K562 (cell line): Measurements from ENCODE around the gene CLIC1. TPM values are rescaled to one million over a fixed set of nuclear protein-coding genes. Genes with fewer than 3 reads are reported as not detected.
A peak's percentile ranks its signal among the peaks of the same experiment; 100 is the strongest.

Source experiments
- ATAC-seq: fragments of 200-7000 bp; cut with Tn5 transposase; 3 replicates; pipeline ENCODE4 v1.9.1; 2020; ENCODE audit warnings: moderate library complexity
- BruUV-seq: library from RNA; stranded (reverse); fragments of 400-500 nt; replicated peaks from 2 replicates; lab custom pipeline; 2021; lab: Mats Ljungman, UMichigan
- CTCF ChIA-PET: fragments of 300-600 bp; formaldehyde crosslinking; extraction: SDS; loops from one replicate; lab custom pipeline; 2021; ENCODE audit warnings: low intra/inter-chr PET ratio; lab: Yijun Ruan, JAX
- POLR2A ChIA-PET: fragments of 300-600, 350-650 bp; sonication (Branson Sonifier 250); formaldehyde crosslinking; extraction: SDS; loops from one replicate; lab custom pipeline; 2021; ENCODE audit warnings: antibody characterized with exemption, inconsistent platforms; lab: Yijun Ruan, JAX
- DNase-seq, 4 experiments: peaks; one replicate each; pipeline versions ENCODE4 v3.0.0 to v3.0.0-alpha.2; 2011 to 2018; ENCODE audit warnings: low spot score in 3 of 4, mixed read lengths in 3 of 4; ENCODE audit errors: extremely low read depth in 1 of 4
- FAIRE-seq: peaks from 2 replicates; lab custom pipeline; 2011; peaks lifted over from hg19 to GRCh38; lab: Jason Lieb, UNC
- H2AFZ ChIP-seq: 2 replicates; pipeline ENCODE4 v1.6.0; 2011; ENCODE audit warnings: low read depth, low read length, control low read depth, inconsistent platforms
- H3K27ac ChIP-seq: fragments of 200-600 bp; 3 replicates; pipeline ENCODE4 v1.8.0; 2011; ENCODE audit warnings: low read depth, mild to moderate bottlenecking, control low read depth, inconsistent platforms, low read length, moderate library complexity, mixed read lengths; ENCODE audit errors: extremely low read depth
- H3K27me3 ChIP-seq, 2 experiments: fragments of 300-600 bp in 1 of 2; 2 replicates in 1 of 2; 3 replicates in 1 of 2; pipeline versions ENCODE4 v1.6.0 to v1.8.0; 2011; ENCODE audit warnings: inconsistent platforms in 2 of 2, low read length in 2 of 2, mild to moderate bottlenecking in 1 of 2, mixed read lengths in 1 of 2, moderate library complexity in 1 of 2; ENCODE audit not compliant: control insufficient read depth in 2 of 2, insufficient read depth in 2 of 2
- H3K36me3 ChIP-seq: fragments of 300-600 bp; 3 replicates; pipeline ENCODE4 v1.8.0; 2011; ENCODE audit warnings: mild to moderate bottlenecking, low read length, inconsistent platforms; ENCODE audit not compliant: control insufficient read depth, insufficient read depth
- H3K4me1 ChIP-seq, 2 experiments: fragments of 200-600 bp in 1 of 2; replicated peaks in 1 of 2; 2 replicates in 1 of 2; 3 replicates in 1 of 2; pipeline versions ENCODE4 v1.5.1 to v1.8.0; 2011; ENCODE audit warnings: inconsistent platforms in 2 of 2, low read length in 2 of 2, mild to moderate bottlenecking in 1 of 2, mixed read lengths in 1 of 2, moderate library complexity in 1 of 2; ENCODE audit not compliant: control insufficient read depth in 2 of 2, insufficient read depth in 2 of 2
- H3K4me2 ChIP-seq: 2 replicates; pipeline ENCODE4 v1.6.1; 2011; ENCODE audit warnings: low read length, control low read depth, inconsistent platforms, mixed read lengths; ENCODE audit not compliant: insufficient read depth
- H3K4me3 ChIP-seq: fragments of 200-600 bp; sonication (generic), shearing (Covaris generic); 2 replicates; pipeline ENCODE4 v1.5.1; 2016; ENCODE audit warnings: control low read depth, inconsistent platforms
- H3K79me2 ChIP-seq: fragments of 200-600 bp; 3 replicates; pipeline ENCODE4 v1.8.0; 2011; ENCODE audit warnings: low read length, inconsistent platforms; ENCODE audit not compliant: control insufficient read depth, insufficient read depth
- H3K9ac ChIP-seq, 2 experiments: 2 replicates each; pipeline versions ENCODE4 v1.6.0 to v1.6.1; 2011; ENCODE audit warnings: low read depth in 2 of 2, low read length in 2 of 2, control low read depth in 1 of 2, inconsistent platforms in 1 of 2, mild to moderate bottlenecking in 1 of 2, mixed read lengths in 1 of 2; ENCODE audit not compliant: insufficient read depth in 1 of 2
- H3K9me1 ChIP-seq: one replicate; pipeline ENCODE4 v1.6.0; 2011; ENCODE audit warnings: inconsistent platforms, mild to moderate bottlenecking, low read length, moderate library complexity; ENCODE audit not compliant: control insufficient read depth, insufficient read depth
- H3K9me3 ChIP-seq: replicated peaks from 2 replicates; pipeline ENCODE4 v1.5.1; 2011; ENCODE audit warnings: low read depth, low read length, inconsistent platforms; ENCODE audit not compliant: control insufficient read depth, insufficient read depth
- H4K20me1 ChIP-seq: replicated peaks from 2 replicates; pipeline ENCODE4 v1.6.1; 2011; ENCODE audit warnings: low read length, inconsistent platforms, mixed read lengths; ENCODE audit not compliant: control insufficient read depth, insufficient read depth
- PCBP2 ChIP-seq: fragments of 200-400 bp; formaldehyde crosslinking; IDR thresholded peaks from 2 replicates; pipeline ENCODE4 v1.6.1; 2018; ENCODE audit warnings: low read length, low read depth, mild to moderate bottlenecking, moderate library complexity; ENCODE audit not compliant: poor library complexity, severe bottlenecking
- RB1 ChIP-seq: fragments of 450-650 bp; IDR thresholded peaks from 2 replicates; pipeline ENCODE4 v1.6.1; 2017; ENCODE audit warnings: low read depth, mild to moderate bottlenecking
- ZFP36 ChIP-seq: fragments of 150-350 bp; IDR thresholded peaks from 2 replicates; pipeline ENCODE4 v1.6.1; 2018; ENCODE audit warnings: low read length, low read depth; ENCODE audit not compliant: partially characterized antibody
- WGBS: fragments of 100-300 bp; shearing (Covaris generic); methylation state at CpG from one replicate; pipeline ENCODE4 v1.1.6; 2016; ENCODE audit warnings: low coverage, mixed read lengths; ENCODE audit not compliant: insufficient coverage; ENCODE audit errors: missing lambda C conversion rate; 5-methylcytosine and 5-hydroxymethylcytosine counted together
- in situ Hi-C: fragments of 300-500 bp; cut with MboI; formaldehyde crosslinking; loops from 4 replicates; pipeline ENCODE4 v1.15.0; 2018; ENCODE audit warnings: inconsistent platforms, mixed read lengths
- intact Hi-C: fragments of 100-400 bp; cut with micrococcal nuclease; formaldehyde crosslinking; loops from 2 replicates; pipeline ENCODE4 v1.14.2; 2022
- polyA plus RNA-seq, 8 experiments: library from polyadenylated mRNA; depleted of rRNA in 4 of 8; stranded (reverse) in 5 of 8; unstranded in 3 of 8; fragments of >200 nt; fragmentation: Nextera tagmentation in 2 of 8; fragmentation: Illumina TruSeq in 1 of 8; extraction: Ambion mirVana in 2 of 8; extraction: Trizol in 1 of 8; gene quantifications; 2 replicates each; pipeline versions ENCODE4 v1.2.1 to v1.2.3, GENCODE V29; 2011 to 2014; ENCODE audit warnings: inconsistent platforms in 1 of 8, missing spikeins in 1 of 8
- total RNA-seq, 7 experiments: library from RNA; depleted of rRNA in 6 of 7; stranded (reverse); fragments of >200 nt in 6 of 7; fragmentation: Illumina TruSeq in 2 of 7; extraction: Trizol in 2 of 7; gene quantifications; 2 replicates each; pipeline versions ENCODE4 v1.2.1 to v1.2.3, GENCODE V29; 2011 to 2021; ENCODE audit warnings: low replicate concordance in 1 of 7
- TF ChIP-seq, protein P1 (sequence below): fragments of 450-650 bp; IDR thresholded peaks from 2 replicates; pipeline ENCODE4 v1.6.1; 2016
- TF ChIP-seq, protein P2 (sequence below), 2 experiments: fragments of 250-450 bp in 1 of 2; fragments of 450-650 bp in 1 of 2; sonication (Bioruptor Pico) in 1 of 2; IDR thresholded peaks; 2 replicates each; pipeline versions ENCODE4 v1.6.1 to v1.8.0; 2016 to 2021; ENCODE audit warnings: mild to moderate bottlenecking in 2 of 2, moderate library complexity in 2 of 2, missing compliant biosample characterization in 1 of 2, missing genetic modification characterization in 1 of 2

CLIC1 gene
- total and polyA plus RNA-seq, 9 of the 15 experiments (the other 6 are each of a cell fraction or from before 2014, with no cell fraction given), result 1,267 to 2,419 (median 1,808) TPM

DNA sequence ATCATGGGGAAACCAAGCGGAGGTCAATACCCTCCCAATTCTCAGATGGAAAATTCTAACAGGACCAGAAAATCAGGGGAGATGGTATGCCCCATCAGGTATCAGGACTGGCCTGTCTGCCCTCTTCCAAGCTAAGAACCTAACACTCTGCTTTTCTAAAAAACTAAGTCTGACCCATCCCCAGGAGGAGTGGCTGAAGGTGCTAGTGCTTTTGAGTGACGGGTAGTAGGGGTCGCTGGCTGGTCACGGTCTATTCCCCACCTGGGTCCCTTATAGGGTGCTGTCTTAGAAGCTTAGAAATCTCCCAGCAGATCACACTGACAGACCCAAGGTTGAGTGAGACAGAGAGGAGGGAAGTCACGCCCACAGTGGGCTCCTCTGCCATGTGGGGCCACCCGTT lies 42.8 kb downstream of the CLIC1 start:
- Histone ChIP-seq H3K9me1 (peaks cover 5% of the 10 kb centered on the region), H3K9ac (peak overlapping the region in 1 of 2 experiments; percentile 59; a peak in 2 of 4 replicates), H2AFZ (no peak overlapping the region), H3K4me2 (no peak overlapping the region), H3K27ac (no peak overlapping the region), H4K20me1 (no peaks in the 10 kb centered on the region), H3K4me3 (no peak overlapping the region), H3K9me3 (no peaks in the 10 kb centered on the region), H3K36me3 (peaks cover 87% of the 10 kb centered on the region), H3K4me1 (peaks cover 38 to 40% of the 10 kb centered on the region in 2 experiments), H3K27me3 (no peaks in the 10 kb centered on the region), H3K79me2 (peaks cover 9% of the 10 kb centered on the region; the same call in 2 of the 3 replicates)
- ATAC-seq, result no peak
- ChIA-PET POLR2A (interaction anchor here (0.8 to 7.1 kb wide), 15 partner anchors 9 to 163 kb away, joined by 3 to 158 read pairs (median 7); partner anchors contain the start of genes ABHD16A, CLIC1, DDAH2 and GPANK1), CTCF (no interaction called here)
- in situ Hi-C loops (no loop called here), intact Hi-C loops (no loop called here)
- BruUV-seq, result no TSS peak
- DNase-seq, result no peak
- 67% methylated on average over 6 of the region's 6 CpGs for WGBS
- TF ChIP-seq, protein P1, sequence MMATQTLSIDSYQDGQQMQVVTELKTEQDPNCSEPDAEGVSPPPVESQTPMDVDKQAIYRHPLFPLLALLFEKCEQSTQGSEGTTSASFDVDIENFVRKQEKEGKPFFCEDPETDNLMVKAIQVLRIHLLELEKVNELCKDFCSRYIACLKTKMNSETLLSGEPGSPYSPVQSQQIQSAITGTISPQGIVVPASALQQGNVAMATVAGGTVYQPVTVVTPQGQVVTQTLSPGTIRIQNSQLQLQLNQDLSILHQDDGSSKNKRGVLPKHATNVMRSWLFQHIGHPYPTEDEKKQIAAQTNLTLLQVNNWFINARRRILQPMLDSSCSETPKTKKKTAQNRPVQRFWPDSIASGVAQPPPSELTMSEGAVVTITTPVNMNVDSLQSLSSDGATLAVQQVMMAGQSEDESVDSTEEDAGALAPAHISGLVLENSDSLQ, result peak; percentile 80
- no peak for TF ChIP-seq ZFP36
- no peak for TF ChIP-seq PCBP2
- TF ChIP-seq RB1, result 0 out of 2 replicates have a peak, but pooled peaks have one; percentile 10
- TF ChIP-seq, protein P2, sequence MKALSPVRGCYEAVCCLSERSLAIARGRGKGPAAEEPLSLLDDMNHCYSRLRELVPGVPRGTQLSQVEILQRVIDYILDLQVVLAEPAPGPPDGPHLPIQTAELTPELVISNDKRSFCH (CRISPR knock-in tag; IDR thresholded peaks at IDR 0.05), result 0 out of 2 replicates have a peak, but pooled peaks have one; percentile 67
- TF ChIP-seq, protein P2 (tag; IDR thresholded peaks at IDR 0.05), result no peak
- FAIRE-seq, result no peak
